GM12878 (cell line): ENCODE measurements around the gene CCDC51. TPM values are rescaled to one million over a fixed set of nuclear protein-coding genes. Genes with fewer than 3 reads are reported as not detected.

ENCODE experiments used
- ATF3 ChIP-seq: IDR thresholded peaks from 2 replicates; pipeline ENCODE4 v1.6.1; 2011; ENCODE audit warnings: low read depth, mild to moderate bottlenecking, low read length, moderate library complexity, borderline replicate concordance; ENCODE audit errors: extremely low read depth
- BCL11A ChIP-seq: IDR thresholded peaks from 2 replicates; pipeline ENCODE4 v1.6.1; 2011; ENCODE audit warnings: low read depth, low read length
- BHLHE40 ChIP-seq, 2 experiments: fragments of 450-650 bp in 1 of 2; IDR thresholded peaks; 2 replicates each; pipeline ENCODE4 v1.6.1; 2011 to 2017; ENCODE audit warnings: low read depth in 2 of 2, borderline replicate concordance in 1 of 2, improper control_type of control experiment in 1 of 2, low read length in 1 of 2, mild to moderate bottlenecking in 1 of 2
- CBX5 ChIP-seq: sonication (generic); IDR thresholded peaks from 2 replicates; pipeline ENCODE4 v1.6.1; 2016; ENCODE audit warnings: low read depth, moderate library complexity, mild to moderate bottlenecking, inconsistent platforms
- CHD4 ChIP-seq: fragments of 200-600 bp; sonication (generic); IDR thresholded peaks from 2 replicates; pipeline ENCODE4 v1.6.1; 2016; ENCODE audit warnings: mild to moderate bottlenecking
- EED ChIP-seq: sonication (generic); IDR thresholded peaks from 2 replicates; pipeline ENCODE4 v1.6.1; 2016; ENCODE audit warnings: antibody characterized with exemption, low read depth
- GABPA ChIP-seq: IDR thresholded peaks from 2 replicates; pipeline ENCODE4 v1.6.1; 2014; ENCODE audit warnings: antibody characterized with exemption, low read depth, mild to moderate bottlenecking, inconsistent platforms
- HCFC1 ChIP-seq: fragments of 150-350 bp; IDR thresholded peaks from 2 replicates; pipeline ENCODE4 v1.6.1; 2014; ENCODE audit warnings: low read length
- HDGF ChIP-seq: fragments of 450-650 bp; IDR thresholded peaks from 2 replicates; pipeline ENCODE4 v1.6.1; 2016; ENCODE audit warnings: antibody characterized with exemption
- KDM1A ChIP-seq: fragments of 200-600 bp; sonication (generic); IDR thresholded peaks from 2 replicates; pipeline ENCODE4 v1.6.1; 2016; ENCODE audit warnings: borderline replicate concordance
- MAX ChIP-seq: IDR thresholded peaks from 2 replicates; pipeline ENCODE4 v1.6.1; 2012; ENCODE audit warnings: low read depth, low read length, improper control_type of control experiment
- MXI1 ChIP-seq: fragments of 150-350 bp; IDR thresholded peaks from 2 replicates; pipeline ENCODE4 v1.6.1; 2011; ENCODE audit warnings: low read depth, mild to moderate bottlenecking, inconsistent platforms, low read length, improper control_type of control experiment
- NFXL1 ChIP-seq: fragments of 450-650 bp; IDR thresholded peaks from 2 replicates; pipeline ENCODE4 v1.6.1; 2017; ENCODE audit warnings: antibody characterized with exemption, mild to moderate bottlenecking, borderline replicate concordance
- NR2C1 ChIP-seq: fragments of 450-650 bp; IDR thresholded peaks from 2 replicates; pipeline ENCODE4 v1.6.1; 2017; ENCODE audit warnings: antibody characterized with exemption, mild to moderate bottlenecking, moderate library complexity
- NR2C2 ChIP-seq: IDR thresholded peaks from 2 replicates; pipeline ENCODE4 v1.6.1; 2011; ENCODE audit warnings: borderline replicate concordance, low read depth; ENCODE audit not compliant: control insufficient read depth, insufficient read length
- PAX5 ChIP-seq: IDR thresholded peaks from 2 replicates; pipeline ENCODE4 v1.6.1; 2011; ENCODE audit warnings: low read depth, low read length, borderline replicate concordance
- SMAD5 ChIP-seq: IDR thresholded peaks from 2 replicates; pipeline ENCODE4 v1.6.1; 2016; ENCODE audit warnings: antibody characterized with exemption, low read depth
- SMARCA5 ChIP-seq: fragments of 450-650 bp; IDR thresholded peaks from 2 replicates; pipeline ENCODE4 v1.6.1; 2017; ENCODE audit warnings: mild to moderate bottlenecking
- SP1 ChIP-seq: IDR thresholded peaks from one replicate; pipeline ENCODE4 v1.6.1; 2011; ENCODE audit warnings: low read depth, low read length
- SRF ChIP-seq, 2 experiments: IDR thresholded peaks; 2 replicates each; pipeline ENCODE4 v1.6.1; 2011; ENCODE audit warnings: low read depth in 2 of 2, low read length in 2 of 2, mild to moderate bottlenecking in 1 of 2, moderate library complexity in 1 of 2
- STAT1 ChIP-seq: fragments of 450-650 bp; conservative IDR thresholded peaks from 2 replicates; pipeline ENCODE4 v1.6.1; 2014; ENCODE audit warnings: antibody characterized with exemption, mild to moderate bottlenecking
- TARDBP ChIP-seq: IDR thresholded peaks from 2 replicates; pipeline ENCODE4 v1.6.1; 2016; ENCODE audit warnings: borderline replicate concordance
- TCF12 ChIP-seq: IDR thresholded peaks from 2 replicates; pipeline ENCODE4 v1.6.1; 2011; ENCODE audit warnings: low read depth, mild to moderate bottlenecking, low read length
- polyA plus RNA-seq, 11 experiments: library from polyadenylated mRNA; depleted of rRNA in 4 of 11; unstranded in 6 of 11; stranded (reverse) in 5 of 11; fragments of >200 nt; fragmentation: Nextera tagmentation in 4 of 11; fragmentation: Illumina TruSeq in 1 of 11; extraction: Ambion mirVana in 4 of 11; extraction: Trizol in 1 of 11; gene quantifications; 1 replicate in 1 of 11; 2 replicates in 10 of 11; pipeline versions ENCODE4 v1.2.1 to v1.2.3, GENCODE V29; 2011 to 2016; ENCODE audit warnings: inconsistent platforms in 2 of 11, missing spikeins in 2 of 11, low read depth in 1 of 11
- total RNA-seq, 4 experiments: library from RNA; depleted of rRNA in 3 of 4; stranded (reverse); fragments of >200 nt in 3 of 4; fragmentation: Illumina TruSeq in 1 of 4; extraction: Trizol in 1 of 4; gene quantifications; 2 replicates each; pipeline versions ENCODE4 v1.2.1 to v1.2.3, GENCODE V29; 2013 to 2021
- TF ChIP-seq, protein P1 (sequence below): fragments of 450-650 bp; IDR thresholded peaks from 2 replicates; pipeline ENCODE4 v1.6.1; 2018; ENCODE audit warnings: borderline replicate concordance, mild to moderate bottlenecking; ENCODE audit not compliant: partially characterized antibody
- TF ChIP-seq, protein P2 (sequence below): fragments of 450-650 bp; IDR thresholded peaks from 2 replicates; pipeline ENCODE4 v1.6.1; 2017; ENCODE audit warnings: mild to moderate bottlenecking, moderate library complexity

The CCDC51 gene
- total and polyA plus RNA-seq, 10 of the 15 experiments (the other 5 are each of a cell fraction or from before 2014, with no cell fraction given), result 10.6 to 54.9 (median 28.5) TPM

GRCh38 chr3:48439820-48440589, at the start of gene CCDC51, which contains the start of gene TMA7 (continued):
- TF ChIP-seq, protein P1, sequence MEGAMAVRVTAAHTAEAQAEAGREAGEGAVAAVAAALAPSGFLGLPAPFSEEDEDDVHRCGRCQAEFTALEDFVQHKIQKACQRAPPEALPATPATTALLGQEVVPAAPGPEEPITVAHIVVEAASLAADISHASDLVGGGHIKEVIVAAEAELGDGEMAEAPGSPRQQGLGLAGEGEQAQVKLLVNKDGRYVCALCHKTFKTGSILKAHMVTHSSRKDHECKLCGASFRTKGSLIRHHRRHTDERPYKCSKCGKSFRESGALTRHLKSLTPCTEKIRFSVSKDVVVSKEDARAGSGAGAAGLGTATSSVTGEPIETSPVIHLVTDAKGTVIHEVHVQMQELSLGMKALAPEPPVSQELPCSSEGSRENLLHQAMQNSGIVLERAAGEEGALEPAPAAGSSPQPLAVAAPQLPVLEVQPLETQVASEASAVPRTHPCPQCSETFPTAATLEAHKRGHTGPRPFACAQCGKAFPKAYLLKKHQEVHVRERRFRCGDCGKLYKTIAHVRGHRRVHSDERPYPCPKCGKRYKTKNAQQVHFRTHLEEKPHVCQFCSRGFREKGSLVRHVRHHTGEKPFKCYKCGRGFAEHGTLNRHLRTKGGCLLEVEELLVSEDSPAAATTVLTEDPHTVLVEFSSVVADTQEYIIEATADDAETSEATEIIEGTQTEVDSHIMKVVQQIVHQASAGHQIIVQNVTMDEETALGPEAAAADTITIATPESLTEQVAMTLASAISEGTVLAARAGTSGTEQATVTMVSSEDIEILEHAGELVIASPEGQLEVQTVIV, result peak; percentile 85
- peak; percentile 89 for TF ChIP-seq MXI1
- TF ChIP-seq BCL11A, result no peak
- no peak for TF ChIP-seq CBX5
- TF ChIP-seq NR2C2, result peak; percentile 94
- no peak for TF ChIP-seq SRF (IDR thresholded peaks at IDR 0.05; ENCODE audit: low read depth in 2 of 2, low read length in 2 of 2)
- TF ChIP-seq SMAD5, result peak; percentile 88; the same call in 1 of the 2 replicates
- peak; percentile 84 for TF ChIP-seq SP1
- TF ChIP-seq SMARCA5, result no peak
- no peak for TF ChIP-seq ATF3
- TF ChIP-seq, protein P2, sequence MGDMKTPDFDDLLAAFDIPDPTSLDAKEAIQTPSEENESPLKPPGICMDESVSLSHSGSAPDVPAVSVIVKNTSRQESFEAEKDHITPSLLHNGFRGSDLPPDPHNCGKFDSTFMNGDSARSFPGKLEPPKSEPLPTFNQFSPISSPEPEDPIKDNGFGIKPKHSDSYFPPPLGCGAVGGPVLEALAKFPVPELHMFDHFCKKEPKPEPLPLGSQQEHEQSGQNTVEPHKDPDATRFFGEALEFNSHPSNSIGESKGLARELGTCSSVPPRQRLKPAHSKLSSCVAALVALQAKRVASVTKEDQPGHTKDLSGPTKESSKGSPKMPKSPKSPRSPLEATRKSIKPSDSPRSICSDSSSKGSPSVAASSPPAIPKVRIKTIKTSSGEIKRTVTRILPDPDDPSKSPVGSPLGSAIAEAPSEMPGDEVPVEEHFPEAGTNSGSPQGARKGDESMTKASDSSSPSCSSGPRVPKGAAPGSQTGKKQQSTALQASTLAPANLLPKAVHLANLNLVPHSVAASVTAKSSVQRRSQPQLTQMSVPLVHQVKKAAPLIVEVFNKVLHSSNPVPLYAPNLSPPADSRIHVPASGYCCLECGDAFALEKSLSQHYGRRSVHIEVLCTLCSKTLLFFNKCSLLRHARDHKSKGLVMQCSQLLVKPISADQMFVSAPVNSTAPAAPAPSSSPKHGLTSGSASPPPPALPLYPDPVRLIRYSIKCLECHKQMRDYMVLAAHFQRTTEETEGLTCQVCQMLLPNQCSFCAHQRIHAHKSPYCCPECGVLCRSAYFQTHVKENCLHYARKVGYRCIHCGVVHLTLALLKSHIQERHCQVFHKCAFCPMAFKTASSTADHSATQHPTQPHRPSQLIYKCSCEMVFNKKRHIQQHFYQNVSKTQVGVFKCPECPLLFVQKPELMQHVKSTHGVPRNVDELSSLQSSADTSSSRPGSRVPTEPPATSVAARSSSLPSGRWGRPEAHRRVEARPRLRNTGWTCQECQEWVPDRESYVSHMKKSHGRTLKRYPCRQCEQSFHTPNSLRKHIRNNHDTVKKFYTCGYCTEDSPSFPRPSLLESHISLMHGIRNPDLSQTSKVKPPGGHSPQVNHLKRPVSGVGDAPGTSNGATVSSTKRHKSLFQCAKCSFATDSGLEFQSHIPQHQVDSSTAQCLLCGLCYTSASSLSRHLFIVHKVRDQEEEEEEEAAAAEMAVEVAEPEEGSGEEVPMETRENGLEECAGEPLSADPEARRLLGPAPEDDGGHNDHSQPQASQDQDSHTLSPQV, result no peak
- TF ChIP-seq NR2C1, result peak; percentile 99
- peak; percentile 10; the same call in 1 of the 2 replicates for TF ChIP-seq EED
- no peak for TF ChIP-seq CHD4
- TF ChIP-seq HDGF, result peak; percentile 88; the same call in 1 of the 2 replicates
- TF ChIP-seq MAX, result peak; percentile 84
- peak; percentile 42 to 65; a peak in 2 of 4 replicates for TF ChIP-seq BHLHE40 (IDR thresholded peaks at IDR 0.05; ENCODE audit: borderline replicate concordance in 1 of 2, low read depth in 2 of 2, low read length in 1 of 2)
- no peak for TF ChIP-seq TARDBP
- TF ChIP-seq HCFC1, result peak; percentile 63
- peak; percentile 98 for TF ChIP-seq GABPA
- no peak for TF ChIP-seq KDM1A
- TF ChIP-seq TCF12, result no peak
- no peak for TF ChIP-seq PAX5
- TF ChIP-seq NFXL1, result no peak
- no peak for TF ChIP-seq STAT1
